ENCODE measurements around the gene ARFGAP1.

DNA sequence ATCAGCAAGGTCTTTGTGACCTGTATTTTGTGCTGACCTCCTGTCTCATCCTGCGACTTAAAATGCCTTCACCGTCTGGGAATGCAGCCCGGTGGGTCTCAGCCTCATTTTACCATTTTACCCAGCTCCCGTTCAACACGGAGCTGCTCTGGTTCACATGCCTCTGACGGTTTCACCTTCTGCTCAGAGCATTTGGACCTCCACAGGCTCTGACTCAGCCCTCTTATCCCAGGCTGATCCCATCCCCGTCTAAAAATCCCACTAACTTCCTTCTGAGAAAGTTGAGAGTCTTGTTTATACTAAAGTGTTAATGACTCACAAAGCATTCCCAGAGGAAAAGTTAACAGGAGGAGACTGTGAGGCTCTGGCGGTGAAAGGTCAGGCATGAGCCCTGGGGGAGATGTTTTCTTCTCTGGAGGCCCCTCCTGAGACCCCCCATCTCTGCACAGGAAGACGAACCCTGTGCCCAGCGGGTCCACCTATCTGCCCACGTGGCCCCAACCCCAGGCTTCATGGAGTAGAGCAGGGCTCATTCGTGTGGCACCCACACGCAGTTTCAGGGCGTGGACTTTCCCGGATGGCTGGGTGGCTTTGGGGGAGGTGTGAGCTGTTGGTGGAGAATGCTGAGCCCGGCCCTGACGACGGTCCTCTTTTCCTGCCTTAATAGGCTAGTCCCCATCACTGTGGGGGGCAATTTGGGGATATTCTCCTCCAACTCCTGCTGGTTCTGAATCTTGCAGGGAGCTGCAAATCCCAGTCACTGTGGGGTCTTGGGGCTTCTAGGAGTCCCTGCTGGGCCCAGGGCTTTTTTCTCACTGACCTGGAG lies 40.2 kb upstream of the ARFGAP1 start:
- TF ChIP-seq, protein P1, sequence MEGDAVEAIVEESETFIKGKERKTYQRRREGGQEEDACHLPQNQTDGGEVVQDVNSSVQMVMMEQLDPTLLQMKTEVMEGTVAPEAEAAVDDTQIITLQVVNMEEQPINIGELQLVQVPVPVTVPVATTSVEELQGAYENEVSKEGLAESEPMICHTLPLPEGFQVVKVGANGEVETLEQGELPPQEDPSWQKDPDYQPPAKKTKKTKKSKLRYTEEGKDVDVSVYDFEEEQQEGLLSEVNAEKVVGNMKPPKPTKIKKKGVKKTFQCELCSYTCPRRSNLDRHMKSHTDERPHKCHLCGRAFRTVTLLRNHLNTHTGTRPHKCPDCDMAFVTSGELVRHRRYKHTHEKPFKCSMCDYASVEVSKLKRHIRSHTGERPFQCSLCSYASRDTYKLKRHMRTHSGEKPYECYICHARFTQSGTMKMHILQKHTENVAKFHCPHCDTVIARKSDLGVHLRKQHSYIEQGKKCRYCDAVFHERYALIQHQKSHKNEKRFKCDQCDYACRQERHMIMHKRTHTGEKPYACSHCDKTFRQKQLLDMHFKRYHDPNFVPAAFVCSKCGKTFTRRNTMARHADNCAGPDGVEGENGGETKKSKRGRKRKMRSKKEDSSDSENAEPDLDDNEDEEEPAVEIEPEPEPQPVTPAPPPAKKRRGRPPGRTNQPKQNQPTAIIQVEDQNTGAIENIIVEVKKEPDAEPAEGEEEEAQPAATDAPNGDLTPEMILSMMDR (IDR thresholded peaks at IDR 0.05; ENCODE audit: insufficient read depth, low read depth, low read length): no peak
- no peak for TF ChIP-seq EZH2 (IDR thresholded peaks at IDR 0.05; ENCODE audit: insufficient read depth, low read length)
